ENCODE results near the gene AP1S1. TPM values are rescaled to one million over a fixed set of nuclear protein-coding genes. Genes with fewer than 3 reads are reported as not detected.
A peak's percentile ranks its signal among the peaks of the same experiment; 100 is the strongest.

The AP1S1 gene
- total RNA-seq (70.9 and 93.3 TPM in 2 replicates), polyA plus RNA-seq (82.8 and 106 TPM in 2 replicates), polyA minus RNA-seq (67.4 and 70.2 TPM in 2 replicates), Bru-seq, nascent RNA (percentile 61 among the genes with signal in this experiment), BruChase-seq, experiment 1, labeled RNA remaining after a 6-hour chase (percentile 87 among the genes with signal in this experiment), BruChase-seq, experiment 2, labeled RNA remaining after a 2-hour chase (percentile 70 among the genes with signal in this experiment)
- polyA plus RNA-seq (2011; cell fraction: cytosol; rRNA removed): 139 and 140 TPM in 2 replicates
- polyA plus RNA-seq (2011; cell fraction: nucleus; rRNA removed): 68.1 and 78.9 TPM in 2 replicates
- polyA plus RNA-seq (2012): 127 and 166 TPM in 2 replicates
- 37.6 TPM for polyA minus RNA-seq (2011; cell fraction: cytosol; rRNA and poly(A)+ RNA removed)
- polyA minus RNA-seq (2011; cell fraction: nucleus; rRNA and poly(A)+ RNA removed): 7.4 and 8.7 TPM in 2 replicates
- long read RNA-seq, transcript AP1S1-201 (5 exons, 1,303 nt): major isoform, 27 of 32 reads
- long read RNA-seq, partial matches to known transcripts: 3 of 32 reads
- long read RNA-seq, other reads (novel, unspliced or antisense): 1 of 32 reads

DNA sequence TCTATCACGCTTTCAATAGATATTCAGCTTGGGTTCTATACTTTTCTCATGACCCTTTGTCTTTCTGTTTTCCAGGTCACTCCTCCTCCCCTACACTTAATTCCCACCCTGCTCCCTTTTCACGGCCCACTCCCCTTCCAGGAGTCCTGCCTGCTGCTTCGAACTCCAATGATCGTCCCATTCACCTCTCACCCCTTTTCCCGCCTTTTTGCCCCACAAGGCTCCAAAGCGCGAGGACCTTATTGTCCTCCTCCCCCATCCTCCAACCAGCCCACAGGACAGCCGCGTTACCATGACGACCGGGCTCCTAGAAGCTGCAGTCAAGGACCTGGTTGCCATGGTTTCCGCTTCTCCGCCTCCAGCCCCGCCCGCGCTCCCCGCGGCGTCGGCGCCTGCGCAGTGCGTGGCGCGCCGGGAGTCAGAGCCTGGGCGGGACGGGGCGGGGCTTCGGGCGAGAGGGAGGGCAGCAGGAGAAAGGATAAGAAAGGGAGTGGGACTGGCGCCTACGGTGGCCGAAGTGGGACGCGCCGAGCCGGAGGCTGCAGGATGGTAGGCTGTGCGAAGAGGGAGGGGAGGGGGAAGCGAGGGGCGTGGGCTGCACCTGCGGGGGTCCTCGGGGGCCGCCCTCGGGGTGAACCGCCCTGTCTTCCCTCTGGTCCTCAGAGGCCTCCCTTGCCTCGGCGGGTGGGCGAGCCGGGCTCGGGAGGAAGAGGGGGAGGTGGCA is at the start of gene AP1S1:
Gene AP1S1 (plus strand): TSS at position 508 of the 724 bp plus-strand sequence. CDS start 39 bp downstream, at position 547.
- peak; percentile 93 for FAIRE-seq
- ChIA-PET CTCF (interaction anchor here (1.8 to 6.0 kb wide), 4 partner anchors 11 to 129 kb away, joined by 5 to 75 read pairs (median 16); partner anchors contain the start of gene VGF), POLR2A (no interaction called here)
- H3K9me1 ChIP-seq (replicated peaks; ENCODE audit: control insufficient read depth, extremely low read depth, insufficient read depth, low read length): no peaks in the 10 kb centered on the region
- peak within 1 kb of the TSS; percentile 64 for H3K9ac ChIP-seq (replicated peaks; ENCODE audit: extremely low read depth, insufficient read depth, low read length)
- H3K27me3 ChIP-seq (ENCODE audit: control insufficient read depth in 2 of 2, insufficient read depth in 2 of 2, low read length in 2 of 2): peaks cover 0 to 4% of the 10 kb centered on the region in 2 experiments
- H3K36me3 ChIP-seq (ENCODE audit: control insufficient read depth in 2 of 2, extremely low read depth in 1 of 2, insufficient read depth in 2 of 2, low read length in 2 of 2): peaks cover 5 to 14% of the 10 kb centered on the region in 2 experiments
- peaks cover 10% of the 10 kb centered on the region for H3K79me2 ChIP-seq (ENCODE audit: control insufficient read depth, insufficient read depth, low read length)
- no peak within 1 kb of the TSS for H3K27ac ChIP-seq (ENCODE audit: insufficient read depth, low read depth, low read length)
- BruUV-seq (replicated peaks): no TSS peak
- no peaks in the 10 kb centered on the region for H4K20me1 ChIP-seq (replicated peaks; ENCODE audit: control insufficient read depth, extremely low read depth, insufficient read depth, low read length)
- peak within 1 kb of the TSS; percentile 68 for H3K4me2 ChIP-seq (ENCODE audit: insufficient read depth, low read length)
- DNase-seq (ENCODE audit: low read depth, low spot score): peak; percentile 95
- TF ChIP-seq MAX (IDR thresholded peaks at IDR 0.05; ENCODE audit: insufficient read depth, insufficient read length) (peak; percentile 16), FOS (IDR thresholded peaks at IDR 0.05; ENCODE audit: borderline replicate concordance, insufficient read depth, low read length) (no peak)
- intact Hi-C loops (cut with micrococcal nuclease) (no loop called here), dilution Hi-C loops (cut with MboI; ENCODE audit: extremely low pct_ligation_motif_present, low sequenced_read_pairs) (no loop called here)
- no peaks in the 10 kb centered on the region for H3K9me3 ChIP-seq (replicated peaks; ENCODE audit: control insufficient read depth, insufficient read depth, low read length)
- H3K4me3 ChIP-seq (replicated peaks in 1 of 3; ENCODE audit: insufficient read depth in 1 of 3, low read depth in 1 of 3, low read length in 3 of 3): peak within 1 kb of the TSS; percentile 61 to 84 (median 63)
- peak within 1 kb of the TSS; percentile 62 for H2AFZ ChIP-seq (ENCODE audit: low read depth, low read length)
- peaks cover 6% of the 10 kb centered on the region for H3K4me1 ChIP-seq (ENCODE audit: control insufficient read depth, extremely low read depth, insufficient read depth, low read length)

GRCh38 chr7:101104799-101105198 is 49.5 kb upstream of the AP1S1 start:
- no peaks in the 10 kb centered on the region for H3K27me3 ChIP-seq (ENCODE audit: control insufficient read depth in 2 of 2, insufficient read depth in 2 of 2, low read length in 2 of 2)
- H4K20me1 ChIP-seq (replicated peaks; ENCODE audit: control insufficient read depth, extremely low read depth, insufficient read depth, low read length): no peaks in the 10 kb centered on the region
- peak overlapping the region; percentile 42 for H3K27ac ChIP-seq (ENCODE audit: insufficient read depth, low read depth, low read length)
- intact Hi-C loops (cut with micrococcal nuclease) (no loop called here), dilution Hi-C loops (cut with MboI; ENCODE audit: extremely low pct_ligation_motif_present, low sequenced_read_pairs) (no loop called here)
- BruUV-seq (replicated peaks): no TSS peak
- H3K4me1 ChIP-seq (ENCODE audit: control insufficient read depth, extremely low read depth, insufficient read depth, low read length): peaks cover 52% of the 10 kb centered on the region
- no peaks in the 10 kb centered on the region for H3K9me3 ChIP-seq (replicated peaks; ENCODE audit: control insufficient read depth, insufficient read depth, low read length)
- H3K79me2 ChIP-seq (ENCODE audit: control insufficient read depth, insufficient read depth, low read length): peaks cover 10% of the 10 kb centered on the region
- no peak overlapping the region for H3K4me3 ChIP-seq (replicated peaks in 1 of 3; ENCODE audit: insufficient read depth in 1 of 3, low read depth in 1 of 3, low read length in 3 of 3)
- H3K36me3 ChIP-seq (ENCODE audit: control insufficient read depth in 2 of 2, extremely low read depth in 1 of 2, insufficient read depth in 2 of 2, low read length in 2 of 2): no peaks in the 10 kb centered on the region
- TF ChIP-seq EZH2 (IDR thresholded peaks at IDR 0.05; ENCODE audit: borderline replicate concordance, low read depth, low read length, severe bottlenecking) (no peak), JUN (IDR thresholded peaks at IDR 0.05; ENCODE audit: borderline replicate concordance, insufficient read depth, insufficient read length, low read depth) (no peak), CTCF (IDR thresholded peaks at IDR 0.05; ENCODE audit: extremely low read depth in 1 of 2, insufficient read depth in 1 of 2, low read depth in 1 of 2, low read length in 2 of 2) (no peak), MAX (IDR thresholded peaks at IDR 0.05; ENCODE audit: insufficient read depth, insufficient read length) (no peak), MYC (IDR thresholded peaks at IDR 0.05; ENCODE audit: low read depth, low read length) (no peak), GATA2 (IDR thresholded peaks at IDR 0.05; ENCODE audit: insufficient read depth, insufficient read length, low read depth, low read length) (no peak), FOS (IDR thresholded peaks at IDR 0.05; ENCODE audit: borderline replicate concordance, insufficient read depth, low read length) (no peak)
- H2AFZ ChIP-seq (ENCODE audit: low read depth, low read length): no peak overlapping the region
- no peaks in the 10 kb centered on the region for H3K9me1 ChIP-seq (replicated peaks; ENCODE audit: control insufficient read depth, extremely low read depth, insufficient read depth, low read length)
- H3K9ac ChIP-seq (replicated peaks; ENCODE audit: extremely low read depth, insufficient read depth, low read length): no peak overlapping the region
- peak; percentile 78 for FAIRE-seq
- CTCF ChIA-PET: interaction anchor here (1.4 kb wide), 1 partner anchor 12 kb away, joined by 4 read pairs; no protein-coding TSS in a partner anchor
- peak; percentile 61 for DNase-seq (ENCODE audit: low read depth, low spot score)
- POLR2A ChIA-PET: interaction anchor here (1.2 to 3.0 kb wide), 3 partner anchors 15 to 22 kb away, joined by 4 to 32 read pairs (median 5); partner anchors contain the start of gene SERPINE1
- H3K4me2 ChIP-seq (ENCODE audit: insufficient read depth, low read length): no peak overlapping the region

All from endothelial cell of umbilical vein (primary cell).